ENCODE measurements around the gene LPCAT3.
A peak's percentile ranks its signal among the peaks of the same experiment; 100 is the strongest.

LPCAT3 gene

GRCh38 chr12:7035463-7035862 is 17.2 kb upstream of the LPCAT3 start:
- no peaks in the 10 kb centered on the region for H3K4me1 ChIP-seq (ENCODE audit: control insufficient read depth in 1 of 2, insufficient read depth in 2 of 2, low read length in 2 of 2)
- no peaks in the 10 kb centered on the region for H3K27me3 ChIP-seq (ENCODE audit: low read depth, low read length)
- no peaks in the 10 kb centered on the region for H3K9me3 ChIP-seq (ENCODE audit: control insufficient read depth in 1 of 2, low read length in 2 of 2)
- H3K4me3 ChIP-seq (ENCODE audit: low read depth in 1 of 2, low read length in 2 of 2): no peak overlapping the region
- H3K27ac ChIP-seq (ENCODE audit: low read length): no peak overlapping the region
- H3K36me3 ChIP-seq (ENCODE audit: control insufficient read depth in 1 of 2, insufficient read depth in 2 of 2, low read length in 2 of 2): no peaks in the 10 kb centered on the region

DNA sequence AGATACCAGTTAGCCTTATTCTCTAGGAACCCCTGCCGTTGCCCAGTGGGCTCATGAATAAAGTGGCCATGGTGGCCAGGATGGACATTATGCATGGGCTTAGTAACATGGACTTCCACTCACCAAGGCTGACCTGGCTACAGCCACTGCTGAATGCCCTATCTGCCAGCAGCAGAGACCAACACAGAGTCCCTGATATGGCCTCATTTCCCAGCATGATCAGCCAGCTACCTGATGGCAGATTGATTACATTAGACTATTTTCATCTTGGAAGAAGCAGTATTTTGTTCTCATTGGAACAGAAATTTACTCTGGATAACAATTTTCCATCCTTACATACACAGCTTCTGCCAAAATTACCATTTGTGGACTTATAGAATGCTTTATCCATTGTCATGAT is 16.2 kb upstream of the LPCAT3 start:
- Histone ChIP-seq H3K27me3 (ENCODE audit: low read depth, low read length) (no peaks in the 10 kb centered on the region), H3K9me3 (ENCODE audit: control insufficient read depth in 1 of 2, low read length in 2 of 2) (no peaks in the 10 kb centered on the region), H3K36me3 (ENCODE audit: control insufficient read depth in 1 of 2, insufficient read depth in 2 of 2, low read length in 2 of 2) (no peaks in the 10 kb centered on the region), H3K4me3 (ENCODE audit: low read depth in 1 of 2, low read length in 2 of 2) (no peak overlapping the region), H3K4me1 (ENCODE audit: control insufficient read depth in 1 of 2, insufficient read depth in 2 of 2, low read length in 2 of 2) (no peaks in the 10 kb centered on the region), H3K27ac (ENCODE audit: low read length) (no peak overlapping the region)

DNA sequence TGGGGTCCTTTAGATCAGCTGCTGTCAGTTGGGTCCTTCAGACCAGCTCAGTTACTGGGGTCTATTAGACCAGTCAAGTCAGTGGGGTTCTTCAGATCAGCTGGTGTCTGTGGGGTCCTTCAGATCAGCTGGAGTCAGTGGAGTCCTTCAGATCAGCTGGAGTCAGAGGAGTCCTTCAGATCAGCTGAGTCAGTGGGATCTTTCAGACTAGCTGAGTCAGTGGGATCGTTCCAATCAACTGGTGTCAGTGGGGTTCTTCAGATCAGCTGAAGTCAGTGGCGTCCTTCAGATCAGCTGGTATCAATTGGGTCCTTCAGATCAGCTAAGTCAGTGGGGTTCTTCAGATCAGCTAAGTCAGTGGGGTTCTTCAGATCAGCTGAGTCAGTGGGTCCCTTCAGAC is 14.7 kb upstream of the LPCAT3 start:
- no peak overlapping the region for H3K4me3 ChIP-seq (ENCODE audit: low read depth in 1 of 2, low read length in 2 of 2)
- no peaks in the 10 kb centered on the region for H3K27me3 ChIP-seq (ENCODE audit: low read depth, low read length)
- H3K4me1 ChIP-seq (ENCODE audit: control insufficient read depth in 1 of 2, insufficient read depth in 2 of 2, low read length in 2 of 2): no peaks in the 10 kb centered on the region
- H3K27ac ChIP-seq (ENCODE audit: low read length): no peak overlapping the region
- no peaks in the 10 kb centered on the region for H3K9me3 ChIP-seq (ENCODE audit: control insufficient read depth in 1 of 2, low read length in 2 of 2)
- H3K36me3 ChIP-seq (ENCODE audit: control insufficient read depth in 1 of 2, insufficient read depth in 2 of 2, low read length in 2 of 2): no peaks in the 10 kb centered on the region

- H3K27me3 ChIP-seq (ENCODE audit: low read depth, low read length): no peaks in the 10 kb centered on the region
- H3K36me3 ChIP-seq (ENCODE audit: control insufficient read depth in 1 of 2, insufficient read depth in 2 of 2, low read length in 2 of 2): no peaks in the 10 kb centered on the region
- no peaks in the 10 kb centered on the region for H3K9me3 ChIP-seq (ENCODE audit: control insufficient read depth in 1 of 2, low read length in 2 of 2)
- no peak overlapping the region for H3K27ac ChIP-seq (ENCODE audit: low read length)
- no peaks in the 10 kb centered on the region for H3K4me1 ChIP-seq (ENCODE audit: control insufficient read depth in 1 of 2, insufficient read depth in 2 of 2, low read length in 2 of 2)
- no peak overlapping the region for H3K4me3 ChIP-seq (ENCODE audit: low read depth in 1 of 2, low read length in 2 of 2)
Observed at GRCh38 chr12:7031306-7031705, 13.0 kb upstream of the LPCAT3 start.

DNA sequence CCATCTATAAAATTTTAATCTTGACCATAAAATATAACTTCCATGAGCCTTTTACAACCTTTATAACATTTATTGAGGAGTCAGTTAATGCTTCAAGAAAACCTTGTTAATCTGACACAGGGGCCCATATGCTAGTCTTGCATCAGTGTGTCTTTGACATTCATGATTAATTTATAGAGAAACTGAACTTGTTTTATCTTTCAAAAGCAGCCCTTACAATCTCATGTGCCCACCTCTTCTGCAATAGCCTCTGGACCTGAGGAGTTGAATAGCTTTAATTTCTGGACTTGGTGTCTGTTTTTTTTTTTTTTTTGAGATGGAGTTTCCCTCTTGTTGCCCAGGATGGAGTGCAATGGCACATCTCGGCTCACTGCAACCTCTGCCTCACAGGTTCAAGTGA is 8.6 kb upstream of the LPCAT3 start:
- no peaks in the 10 kb centered on the region for H3K36me3 ChIP-seq (ENCODE audit: control insufficient read depth in 1 of 2, insufficient read depth in 2 of 2, low read length in 2 of 2)
- no peak overlapping the region for H3K27ac ChIP-seq (ENCODE audit: low read length)
- no peak overlapping the region for H3K4me3 ChIP-seq (ENCODE audit: low read depth in 1 of 2, low read length in 2 of 2)
- no peaks in the 10 kb centered on the region for H3K9me3 ChIP-seq (ENCODE audit: control insufficient read depth in 1 of 2, low read length in 2 of 2)
- H3K4me1 ChIP-seq (ENCODE audit: control insufficient read depth in 1 of 2, insufficient read depth in 2 of 2, low read length in 2 of 2): no peaks in the 10 kb centered on the region
- no peaks in the 10 kb centered on the region for H3K27me3 ChIP-seq (ENCODE audit: low read depth, low read length)

DNA sequence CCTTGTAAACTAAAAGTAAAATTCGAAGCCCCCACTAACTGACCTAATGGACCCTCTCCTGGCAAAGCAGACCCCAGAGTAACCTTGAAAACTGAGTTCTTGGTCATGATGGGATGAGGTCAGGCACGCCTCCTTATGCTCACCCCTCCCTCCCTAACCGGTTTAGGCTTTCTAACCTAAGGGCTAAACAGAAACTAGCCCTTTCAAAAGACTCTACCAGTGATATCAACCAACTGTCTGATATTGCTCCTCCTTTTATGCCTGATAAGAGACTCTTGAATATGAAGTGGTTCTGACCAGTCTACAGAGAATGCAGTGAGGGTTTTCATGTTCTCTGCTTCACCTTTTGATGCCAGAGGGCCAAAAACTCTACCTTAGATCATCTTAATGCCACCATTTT is 4.8 kb upstream of the LPCAT3 start:
- peaks cover 0 to 4% of the 10 kb centered on the region in 2 donors for H3K4me1 ChIP-seq (ENCODE audit: control insufficient read depth in 1 of 2, insufficient read depth in 2 of 2, low read length in 2 of 2)
- H3K4me3 ChIP-seq (ENCODE audit: low read depth in 1 of 2, low read length in 2 of 2): no peak overlapping the region
- H3K27me3 ChIP-seq (ENCODE audit: low read depth, low read length): no peaks in the 10 kb centered on the region
- H3K27ac ChIP-seq (ENCODE audit: low read length): no peak overlapping the region
- no peaks in the 10 kb centered on the region for H3K9me3 ChIP-seq (ENCODE audit: control insufficient read depth in 1 of 2, low read length in 2 of 2)
- no peaks in the 10 kb centered on the region for H3K36me3 ChIP-seq (ENCODE audit: control insufficient read depth in 1 of 2, insufficient read depth in 2 of 2, low read length in 2 of 2)

GRCh38 chr12:7021956-7022355 is 3.7 kb upstream of the LPCAT3 start:
- no peak overlapping the region for H3K4me3 ChIP-seq (ENCODE audit: low read depth in 1 of 2, low read length in 2 of 2)
- peaks cover 4 to 10% of the 10 kb centered on the region in 2 donors for H3K4me1 ChIP-seq (ENCODE audit: control insufficient read depth in 1 of 2, insufficient read depth in 2 of 2, low read length in 2 of 2)
- H3K36me3 ChIP-seq (ENCODE audit: control insufficient read depth in 1 of 2, insufficient read depth in 2 of 2, low read length in 2 of 2): no peaks in the 10 kb centered on the region
- H3K27me3 ChIP-seq (ENCODE audit: low read depth, low read length): no peaks in the 10 kb centered on the region
- H3K9me3 ChIP-seq (ENCODE audit: control insufficient read depth in 1 of 2, low read length in 2 of 2): no peaks in the 10 kb centered on the region
- H3K27ac ChIP-seq (ENCODE audit: low read length): no peak overlapping the region

DNA sequence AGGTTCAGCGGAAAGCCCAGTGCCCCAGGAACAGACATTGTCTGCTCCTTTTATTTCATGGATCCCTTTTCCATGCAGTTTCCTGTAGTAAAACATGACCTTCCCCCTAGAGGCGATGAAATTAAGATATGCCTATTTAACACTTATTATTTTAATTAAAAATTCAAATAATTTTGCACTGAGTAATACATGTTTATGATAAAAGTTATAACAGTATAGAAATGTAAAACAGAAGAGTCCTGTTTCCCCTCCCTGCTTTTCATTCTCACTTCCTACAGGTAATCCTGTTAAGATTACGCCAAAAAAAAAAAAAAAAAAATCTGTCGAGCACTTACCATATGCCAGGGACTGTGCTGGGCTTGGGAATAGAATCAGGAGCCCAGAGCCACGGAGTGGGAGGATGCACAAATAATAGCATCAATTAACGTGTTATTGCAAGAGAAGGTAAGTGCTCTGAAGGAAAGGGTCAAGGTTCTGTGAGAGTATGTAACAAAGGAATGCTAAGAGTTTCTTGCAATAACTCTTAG is 830 bp upstream of the LPCAT3 start:
- H3K36me3 ChIP-seq (ENCODE audit: control insufficient read depth in 1 of 2, insufficient read depth in 2 of 2, low read length in 2 of 2): no peaks in the 10 kb centered on the region
- H3K4me3 ChIP-seq (ENCODE audit: low read depth in 1 of 2, low read length in 2 of 2): peak overlapping the region; percentile 27 to 85
- no peak overlapping the region for H3K27ac ChIP-seq (ENCODE audit: low read length)
- H3K27me3 ChIP-seq (ENCODE audit: low read depth, low read length): no peaks in the 10 kb centered on the region
- H3K4me1 ChIP-seq (ENCODE audit: control insufficient read depth in 1 of 2, insufficient read depth in 2 of 2, low read length in 2 of 2): peaks cover 4 to 14% of the 10 kb centered on the region in 2 donors
- no peaks in the 10 kb centered on the region for H3K9me3 ChIP-seq (ENCODE audit: control insufficient read depth in 1 of 2, low read length in 2 of 2)

GRCh38 chr12:7017870-7018349 is 366 bp downstream of the LPCAT3 start:
- H3K9me3 ChIP-seq (ENCODE audit: control insufficient read depth in 1 of 2, low read length in 2 of 2): no peaks in the 10 kb centered on the region
- H3K27ac ChIP-seq (ENCODE audit: low read length): peak overlapping the region; percentile 84
- H3K27me3 ChIP-seq (ENCODE audit: low read depth, low read length): no peaks in the 10 kb centered on the region
- peak overlapping the region; percentile 85 to 87 for H3K4me3 ChIP-seq (ENCODE audit: low read depth in 1 of 2, low read length in 2 of 2)
- peaks cover 4 to 14% of the 10 kb centered on the region in 2 donors for H3K4me1 ChIP-seq (ENCODE audit: control insufficient read depth in 1 of 2, insufficient read depth in 2 of 2, low read length in 2 of 2)
- peaks cover 0 to 7% of the 10 kb centered on the region in 2 donors for H3K36me3 ChIP-seq (ENCODE audit: control insufficient read depth in 1 of 2, insufficient read depth in 2 of 2, low read length in 2 of 2)

DNA sequence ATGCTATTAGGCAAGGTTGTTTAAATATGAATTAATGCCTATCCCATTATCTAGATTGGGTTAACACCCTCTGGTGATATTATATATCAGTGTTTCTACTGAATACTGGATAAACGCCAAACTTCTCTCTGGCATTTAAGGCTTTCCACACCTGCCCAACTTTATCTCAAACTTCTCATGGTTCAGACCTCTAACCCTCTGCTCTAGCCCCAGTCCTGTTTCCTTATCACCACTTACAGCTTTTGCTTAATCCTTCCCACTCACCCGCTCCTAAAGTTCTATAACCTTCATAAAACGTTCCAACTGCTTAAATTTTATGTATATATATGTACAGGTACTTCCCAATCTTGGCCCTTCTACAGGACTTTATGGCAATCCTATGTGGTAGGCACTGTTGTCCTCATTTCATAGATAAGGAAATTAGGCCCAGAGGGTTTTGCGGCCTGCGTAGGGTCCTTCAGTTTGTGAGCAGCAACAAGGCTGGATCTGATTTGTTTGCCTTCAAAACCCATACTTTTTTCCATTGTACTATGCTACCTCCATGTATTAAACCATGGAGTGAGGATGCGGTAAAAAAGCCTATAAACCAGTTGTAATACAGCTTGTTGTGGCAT is 1.2 kb downstream of the LPCAT3 start:
- Histone ChIP-seq H3K27me3 (ENCODE audit: low read depth, low read length) (no peaks in the 10 kb centered on the region), H3K4me3 (ENCODE audit: low read depth in 1 of 2, low read length in 2 of 2) (peak overlapping the region; percentile 85 to 87), H3K36me3 (ENCODE audit: control insufficient read depth in 1 of 2, insufficient read depth in 2 of 2, low read length in 2 of 2) (peaks cover 0 to 10% of the 10 kb centered on the region in 2 donors), H3K4me1 (ENCODE audit: control insufficient read depth in 1 of 2, insufficient read depth in 2 of 2, low read length in 2 of 2) (peaks cover 4 to 14% of the 10 kb centered on the region in 2 donors), H3K9me3 (ENCODE audit: control insufficient read depth in 1 of 2, low read length in 2 of 2) (no peaks in the 10 kb centered on the region), H3K27ac (ENCODE audit: low read length) (peak overlapping the region; percentile 84)

DNA sequence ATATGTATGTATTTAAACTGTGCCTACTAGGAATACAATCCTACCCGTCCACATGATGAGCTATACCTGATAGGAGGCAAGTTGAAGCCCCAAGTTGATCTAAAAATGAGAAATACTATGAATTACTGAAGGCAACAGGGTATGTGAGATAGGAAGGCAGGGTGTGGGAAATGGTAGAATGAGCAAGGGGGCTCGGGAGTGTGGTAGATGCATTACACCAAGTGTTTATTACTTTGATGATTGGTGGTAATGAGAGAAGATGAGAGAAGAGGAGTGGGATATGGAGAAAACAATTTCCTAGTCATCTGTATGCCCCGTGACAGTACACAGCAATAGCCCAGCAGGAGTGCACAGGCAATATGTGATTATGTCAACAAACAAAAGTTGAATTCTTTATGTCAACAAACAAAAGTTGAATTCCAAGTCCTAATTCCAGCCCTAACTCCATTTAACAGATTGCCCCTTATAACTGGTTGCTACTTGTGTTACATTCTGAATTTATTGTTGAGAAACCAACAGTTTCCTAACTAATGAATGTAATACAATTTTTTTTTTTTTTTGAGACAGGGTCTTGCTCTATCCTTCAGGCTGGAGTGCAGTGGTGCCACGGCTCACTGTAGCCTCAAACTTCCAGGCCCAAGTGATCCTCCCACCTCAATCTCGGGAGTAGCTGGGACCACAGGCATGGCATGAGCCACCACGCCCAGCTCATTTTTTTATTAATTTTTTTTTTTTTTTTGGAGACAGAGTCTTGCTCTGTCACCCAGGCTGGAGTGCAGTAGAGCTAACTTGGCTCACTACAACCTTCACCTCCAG is 2.5 kb downstream of the LPCAT3 start:
- H3K4me1 ChIP-seq (ENCODE audit: control insufficient read depth in 1 of 2, insufficient read depth in 2 of 2, low read length in 2 of 2): peaks cover 4 to 14% of the 10 kb centered on the region in 2 donors
- H3K36me3 ChIP-seq (ENCODE audit: control insufficient read depth in 1 of 2, insufficient read depth in 2 of 2, low read length in 2 of 2): peaks cover 0 to 16% of the 10 kb centered on the region in 2 donors
- peak overlapping the region in 1 of 2 donors; percentile 7 for H3K4me3 ChIP-seq (ENCODE audit: low read depth in 1 of 2, low read length in 2 of 2)
- H3K27ac ChIP-seq (ENCODE audit: low read length): no peak overlapping the region
- no peaks in the 10 kb centered on the region for H3K9me3 ChIP-seq (ENCODE audit: control insufficient read depth in 1 of 2, low read length in 2 of 2)
- no peaks in the 10 kb centered on the region for H3K27me3 ChIP-seq (ENCODE audit: low read depth, low read length)
